Measurements from ENCODE around the gene ALDH1L1. TPM values are rescaled to one million over a fixed set of nuclear protein-coding genes. Genes with fewer than 3 reads are reported as not detected.

ALDH1L1 gene
- total and polyA plus RNA-seq, 9 of the 15 experiments (the other 6 are each of a cell fraction or from before 2014, with no cell fraction given): 0.06 to 1.9 (median 0.57) TPM; not detected in 1

DNA sequence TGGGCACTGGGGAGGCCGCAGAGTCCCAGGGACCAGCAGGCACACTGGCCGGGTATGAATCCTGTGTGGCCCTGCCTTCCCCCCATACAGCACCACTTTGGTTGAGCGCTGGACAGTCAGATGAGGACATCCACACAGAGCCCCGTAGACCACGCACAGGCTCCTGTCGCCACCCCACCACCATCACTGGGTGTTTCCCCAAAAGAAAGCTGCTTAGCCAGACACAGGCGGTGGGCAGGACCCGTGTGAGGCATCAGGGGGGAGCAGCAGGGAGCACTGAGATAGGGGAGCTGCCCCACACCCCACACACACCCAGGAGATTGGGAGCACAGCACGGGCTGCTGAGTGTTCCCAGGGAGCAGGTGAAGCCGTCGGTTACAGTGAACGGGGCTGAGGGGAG, 54.1 kb downstream of the ALDH1L1 start:
- in situ Hi-C loops (cut with MboI): loop anchor here (25.0 kb wide), 1 partner anchor 261 kb away; the partner anchor contains the start of gene CFAP100
- no peaks in the 10 kb centered on the region for H3K79me2 ChIP-seq (ENCODE audit: control insufficient read depth, insufficient read depth, low read length)
- no peak overlapping the region for H3K4me3 ChIP-seq
- no peaks in the 10 kb centered on the region for H3K36me3 ChIP-seq (ENCODE audit: control insufficient read depth, insufficient read depth, low read length)
- no TSS peak for BruUV-seq (replicated peaks)
- H3K9me3 ChIP-seq (replicated peaks; ENCODE audit: control insufficient read depth, insufficient read depth, low read depth, low read length): no peaks in the 10 kb centered on the region
- no peak for FAIRE-seq
- H3K27me3 ChIP-seq (ENCODE audit: control insufficient read depth in 2 of 2, insufficient read depth in 2 of 2, low read length in 2 of 2): peaks cover 0 to 19% of the 10 kb centered on the region in 2 experiments; a peak in 2 of 5 replicates
- H4K20me1 ChIP-seq (replicated peaks; ENCODE audit: control insufficient read depth, insufficient read depth, low read length): no peaks in the 10 kb centered on the region
- no peak overlapping the region for H3K27ac ChIP-seq (ENCODE audit: extremely low read depth, low read depth, low read length)
- intact Hi-C loops (cut with micrococcal nuclease): no loop called here
- TF ChIP-seq TAL1 (IDR thresholded peaks at IDR 0.05) (no peak), FOXA1 (IDR thresholded peaks at IDR 0.05; ENCODE audit: borderline replicate concordance) (no peak), RHOXF2B (CRISPR knock-in tag; conservative IDR thresholded peaks at IDR 0.05) (no peak), PRPF4 (IDR thresholded peaks at IDR 0.05; ENCODE audit: insufficient read depth, low read depth, low read length, poor library complexity, severe bottlenecking) (no peak), RBBP5 (IDR thresholded peaks at IDR 0.05; ENCODE audit: borderline replicate concordance, insufficient read depth, low read length, poor library complexity, severe bottlenecking) (no peak), ZZZ3 (IDR thresholded peaks at IDR 0.05) (no peak), EWSR1 (IDR thresholded peaks at IDR 0.05; ENCODE audit: borderline replicate concordance, low read depth, partially characterized antibody) (no peak), FOXM1 (IDR thresholded peaks at IDR 0.05; ENCODE audit: low read depth) (no peak), FOXM1 (CRISPR knock-in tag; IDR thresholded peaks at IDR 0.05; ENCODE audit: low read depth) (no peak), ZNF134 (CRISPR knock-in tag; conservative IDR thresholded peaks at IDR 0.05) (no peak), BACH1 (tag; IDR thresholded peaks at IDR 0.05) (no peak), ZNF551 (CRISPR knock-in tag; IDR thresholded peaks at IDR 0.05) (no peak), GATA2 (CRISPR knock-in tag; IDR thresholded peaks at IDR 0.05) (no peak), NFXL1 (CRISPR knock-in tag; IDR thresholded peaks at IDR 0.05) (no peak)
- TF ChIP-seq, protein P1, sequence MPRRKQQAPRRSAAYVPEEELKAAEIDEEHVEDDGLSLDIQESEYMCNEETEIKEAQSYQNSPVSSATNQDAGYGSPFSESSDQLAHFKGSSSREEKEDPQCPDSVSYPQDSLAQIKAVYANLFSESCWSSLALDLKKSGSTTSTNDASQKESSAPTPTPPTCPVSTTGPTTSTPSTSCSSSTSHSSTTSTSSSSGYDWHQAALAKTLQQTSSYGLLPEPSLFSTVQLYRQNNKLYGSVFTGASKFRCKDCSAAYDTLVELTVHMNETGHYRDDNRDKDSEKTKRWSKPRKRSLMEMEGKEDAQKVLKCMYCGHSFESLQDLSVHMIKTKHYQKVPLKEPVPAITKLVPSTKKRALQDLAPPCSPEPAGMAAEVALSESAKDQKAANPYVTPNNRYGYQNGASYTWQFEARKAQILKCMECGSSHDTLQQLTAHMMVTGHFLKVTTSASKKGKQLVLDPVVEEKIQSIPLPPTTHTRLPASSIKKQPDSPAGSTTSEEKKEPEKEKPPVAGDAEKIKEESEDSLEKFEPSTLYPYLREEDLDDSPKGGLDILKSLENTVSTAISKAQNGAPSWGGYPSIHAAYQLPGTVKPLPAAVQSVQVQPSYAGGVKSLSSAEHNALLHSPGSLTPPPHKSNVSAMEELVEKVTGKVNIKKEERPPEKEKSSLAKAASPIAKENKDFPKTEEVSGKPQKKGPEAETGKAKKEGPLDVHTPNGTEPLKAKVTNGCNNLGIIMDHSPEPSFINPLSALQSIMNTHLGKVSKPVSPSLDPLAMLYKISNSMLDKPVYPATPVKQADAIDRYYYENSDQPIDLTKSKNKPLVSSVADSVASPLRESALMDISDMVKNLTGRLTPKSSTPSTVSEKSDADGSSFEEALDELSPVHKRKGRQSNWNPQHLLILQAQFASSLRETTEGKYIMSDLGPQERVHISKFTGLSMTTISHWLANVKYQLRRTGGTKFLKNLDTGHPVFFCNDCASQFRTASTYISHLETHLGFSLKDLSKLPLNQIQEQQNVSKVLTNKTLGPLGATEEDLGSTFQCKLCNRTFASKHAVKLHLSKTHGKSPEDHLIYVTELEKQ (CRISPR knock-in tag; IDR thresholded peaks at IDR 0.05): no peak
- TF ChIP-seq, protein P2, sequence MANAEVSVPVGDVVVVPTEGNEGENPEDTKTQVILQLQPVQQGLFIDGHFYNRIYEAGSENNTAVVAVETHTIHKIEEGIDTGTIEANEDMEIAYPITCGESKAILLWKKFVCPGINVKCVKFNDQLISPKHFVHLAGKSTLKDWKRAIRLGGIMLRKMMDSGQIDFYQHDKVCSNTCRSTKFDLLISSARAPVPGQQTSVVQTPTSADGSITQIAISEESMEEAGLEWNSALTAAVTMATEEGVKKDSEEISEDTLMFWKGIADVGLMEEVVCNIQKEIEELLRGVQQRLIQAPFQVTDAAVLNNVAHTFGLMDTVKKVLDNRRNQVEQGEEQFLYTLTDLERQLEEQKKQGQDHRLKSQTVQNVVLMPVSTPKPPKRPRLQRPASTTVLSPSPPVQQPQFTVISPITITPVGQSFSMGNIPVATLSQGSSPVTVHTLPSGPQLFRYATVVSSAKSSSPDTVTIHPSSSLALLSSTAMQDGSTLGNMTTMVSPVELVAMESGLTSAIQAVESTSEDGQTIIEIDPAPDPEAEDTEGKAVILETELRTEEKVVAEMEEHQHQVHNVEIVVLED (CRISPR knock-in tag; IDR thresholded peaks at IDR 0.05): no peak
- TF ChIP-seq, protein P3, sequence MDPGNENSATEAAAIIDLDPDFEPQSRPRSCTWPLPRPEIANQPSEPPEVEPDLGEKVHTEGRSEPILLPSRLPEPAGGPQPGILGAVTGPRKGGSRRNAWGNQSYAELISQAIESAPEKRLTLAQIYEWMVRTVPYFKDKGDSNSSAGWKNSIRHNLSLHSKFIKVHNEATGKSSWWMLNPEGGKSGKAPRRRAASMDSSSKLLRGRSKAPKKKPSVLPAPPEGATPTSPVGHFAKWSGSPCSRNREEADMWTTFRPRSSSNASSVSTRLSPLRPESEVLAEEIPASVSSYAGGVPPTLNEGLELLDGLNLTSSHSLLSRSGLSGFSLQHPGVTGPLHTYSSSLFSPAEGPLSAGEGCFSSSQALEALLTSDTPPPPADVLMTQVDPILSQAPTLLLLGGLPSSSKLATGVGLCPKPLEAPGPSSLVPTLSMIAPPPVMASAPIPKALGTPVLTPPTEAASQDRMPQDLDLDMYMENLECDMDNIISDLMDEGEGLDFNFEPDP (CRISPR knock-in tag; IDR thresholded peaks at IDR 0.05): no peak
- POLR2A ChIA-PET: no interaction called here
- no peak overlapping the region for H3K4me2 ChIP-seq (ENCODE audit: insufficient read depth, low read length)
- no peak overlapping the region for H3K9ac ChIP-seq (ENCODE audit: insufficient read depth in 1 of 2, low read depth in 2 of 2, low read length in 2 of 2)
- no peak for DNase-seq (ENCODE audit: extremely low read depth in 1 of 4, low spot score in 3 of 4)
- no peak overlapping the region for H2AFZ ChIP-seq (ENCODE audit: low read depth, low read length)
- ATAC-seq: no peak
- no peaks in the 10 kb centered on the region for H3K9me1 ChIP-seq (ENCODE audit: control insufficient read depth, insufficient read depth, low read length)
- 2% methylated on average over 8 of the region's 12 CpGs for WGBS (ENCODE audit: insufficient coverage, low coverage, missing lambda C conversion rate)
- CTCF ChIA-PET (ENCODE audit: low intra/inter-chr PET ratio): no interaction called here
- H3K4me1 ChIP-seq (replicated peaks in 1 of 2; ENCODE audit: control insufficient read depth in 2 of 2, insufficient read depth in 2 of 2, low read length in 2 of 2): no peaks in the 10 kb centered on the region
